HEK293T (cell line): ENCODE results near the gene PLS1.

Source experiments
- ELF4 ChIP-seq: fragments of 450-650 bp; IDR thresholded peaks from 2 replicates; pipeline ENCODE4 v1.6.1; 2017; ENCODE audit warnings: antibody characterized with exemption
- FOXA1 ChIP-seq: fragments of 450-650 bp; IDR thresholded peaks from 2 replicates; pipeline ENCODE4 v1.6.1; 2016; ENCODE audit warnings: mild to moderate bottlenecking
- SP1 ChIP-seq: fragments of 450-650 bp; IDR thresholded peaks from 2 replicates; pipeline ENCODE4 v1.6.1; 2017

- TF ChIP-seq SP1 = no peak
- no peak for TF ChIP-seq FOXA1
- no peak for TF ChIP-seq ELF4
These were observed 27.7 kb upstream of the PLS1 start for GRCh38 chr3:142568393-142569017.
